GM12892 (cell line): ENCODE results near the gene PSG3.
"Not testable (repeated sequence)": the region's sequence is repeated elsewhere in the genome, so short reads cannot be mapped to it uniquely, and the experiment has no call there.

Source experiments
- POLR2A ChIP-seq: IDR thresholded peaks from 2 replicates; pipeline ENCODE4 v1.6.1; 2011; ENCODE audit warnings: low read depth, low read length, control low read depth
- TAF1 ChIP-seq: IDR thresholded peaks from 2 replicates; pipeline ENCODE4 v1.6.1; 2011; ENCODE audit warnings: low read depth, mild to moderate bottlenecking, control low read depth, low read length, borderline replicate concordance

DNA sequence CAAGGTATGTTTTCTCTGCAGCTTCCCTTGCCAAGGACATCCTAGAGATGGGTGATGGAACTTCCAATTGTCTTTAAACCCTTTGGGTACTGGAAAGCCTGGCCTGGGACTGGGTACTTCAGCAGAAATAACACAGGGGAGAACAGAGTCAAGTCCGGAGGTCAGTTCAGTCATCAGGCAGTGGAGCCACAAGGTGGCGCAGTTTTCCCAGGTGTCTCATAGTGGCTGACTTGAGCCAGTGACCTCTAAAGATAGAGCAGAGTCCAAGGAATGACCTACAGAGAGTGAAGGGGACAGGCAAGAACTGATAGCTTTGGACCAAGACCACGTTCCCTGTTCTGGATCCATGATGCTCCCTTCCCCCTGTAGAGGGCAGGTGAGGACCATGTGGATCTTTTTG, 18.4 kb upstream of the PSG3 start:
- not testable (repeated sequence) for TF ChIP-seq POLR2A, TAF1
